HepG2 (cell line): ENCODE data around the gene GFRA3. TPM values are rescaled to one million over a fixed set of nuclear protein-coding genes. Genes with fewer than 3 reads are reported as not detected.

Experiments
- DNMT3B ChIP-seq: conservative IDR thresholded peaks from 2 replicates; pipeline ENCODE4 v1.6.1; 2016; ENCODE audit warnings: missing biosample characterization, control low read depth
- ELF1 ChIP-seq: sonication (generic); formaldehyde crosslinking; IDR thresholded peaks from 2 replicates; pipeline ENCODE4 v1.4.0; 2020; ENCODE audit warnings: missing genetic modification reagents
- GATAD1 ChIP-seq: IDR thresholded peaks from 2 replicates; pipeline ENCODE4 v1.6.1; 2016; ENCODE audit warnings: missing genetic modification reagents, missing compliant biosample characterization
- ISL2 ChIP-seq: sonication (generic); formaldehyde crosslinking; IDR thresholded peaks from 2 replicates; pipeline ENCODE4 v1.5.0; 2020; ENCODE audit warnings: missing genetic modification reagents
- KLF12 ChIP-seq: sonication (generic); formaldehyde crosslinking; IDR thresholded peaks from 2 replicates; pipeline ENCODE4 v1.4.0; 2020; ENCODE audit warnings: missing genetic modification reagents, borderline replicate concordance
- KLF6 ChIP-seq: IDR thresholded peaks from 2 replicates; pipeline ENCODE4 v1.8.0; 2016; ENCODE audit warnings: missing biosample characterization, missing genetic modification reagents
- MIER2 ChIP-seq: IDR thresholded peaks from 2 replicates; pipeline ENCODE4 v1.6.1; 2016; ENCODE audit warnings: missing biosample characterization, missing genetic modification reagents
- MXI1 ChIP-seq: IDR thresholded peaks from 3 replicates; pipeline ENCODE4 v1.6.1; 2012; ENCODE audit warnings: low read depth, low read length, inconsistent platforms, borderline replicate concordance
- NR1H2 ChIP-seq: sonication (generic); formaldehyde crosslinking; IDR thresholded peaks from 2 replicates; pipeline ENCODE4 v1.8.1; 2022; ENCODE audit warnings: low read depth, missing genetic modification reagents, borderline replicate concordance
- NR3C1 ChIP-seq: sonication (generic); formaldehyde crosslinking; IDR thresholded peaks from 2 replicates; pipeline ENCODE4 v1.4.0; 2020; ENCODE audit warnings: missing genetic modification reagents
- RARG ChIP-seq: sonication (generic); formaldehyde crosslinking; IDR thresholded peaks from 2 replicates; pipeline ENCODE4 v1.4.0; 2020; ENCODE audit warnings: low read depth, mild to moderate bottlenecking, missing genetic modification reagents
- STAG1 ChIP-seq: sonication (generic); formaldehyde crosslinking; IDR thresholded peaks from 2 replicates; pipeline ENCODE4 v1.4.0; 2020; ENCODE audit warnings: missing genetic modification reagents
- XBP1 ChIP-seq: sonication (generic); formaldehyde crosslinking; IDR thresholded peaks from 2 replicates; pipeline ENCODE4 v1.5.0; 2020; ENCODE audit warnings: missing genetic modification reagents
- ZNF343 ChIP-seq: sonication (generic); formaldehyde crosslinking; IDR thresholded peaks from 2 replicates; pipeline ENCODE4 v1.4.0; 2020; ENCODE audit warnings: mild to moderate bottlenecking, missing genetic modification reagents
- ZNF547 ChIP-seq: sonication (generic); formaldehyde crosslinking; IDR thresholded peaks from 2 replicates; pipeline ENCODE4 v1.5.1; 2020; ENCODE audit warnings: mild to moderate bottlenecking, missing genetic modification reagents
- ZNF670 ChIP-seq: sonication (generic); formaldehyde crosslinking; IDR thresholded peaks from 2 replicates; pipeline ENCODE4 v1.8.0; 2022; ENCODE audit warnings: mild to moderate bottlenecking, missing genetic modification reagents, borderline replicate concordance
- ZNF788 ChIP-seq: sonication (generic); formaldehyde crosslinking; IDR thresholded peaks from 2 replicates; pipeline ENCODE4 v1.5.0; 2020; ENCODE audit warnings: mild to moderate bottlenecking, missing genetic modification reagents, borderline replicate concordance
- polyA plus RNA-seq, 8 experiments: library from polyadenylated mRNA; depleted of rRNA in 3 of 8; stranded (reverse) in 7 of 8; unstranded in 1 of 8; fragments of >200 nt; fragmentation: Illumina TruSeq in 4 of 8; extraction: Trizol in 4 of 8; gene quantifications; 2 replicates each; pipeline versions ENCODE4 v1.2.1 to v1.2.3, GENCODE V29; 2011 to 2016; ENCODE audit warnings: low read depth in 4 of 8, missing spikeins in 1 of 8, mixed read lengths in 1 of 8; ENCODE audit not compliant: insufficient read depth in 1 of 8
- total RNA-seq, 5 experiments: library from RNA; depleted of rRNA; stranded (reverse); fragments of >200 nt; fragmentation: Illumina TruSeq; extraction: Trizol; gene quantifications; 2 replicates each; pipeline ENCODE4 v1.2.3, GENCODE V29; 2016; ENCODE audit warnings: low read depth in 1 of 5
- TF ChIP-seq, protein P1 (sequence below): sonication (generic); formaldehyde crosslinking; IDR thresholded peaks from 2 replicates; pipeline ENCODE4 v1.4.0; 2020; ENCODE audit warnings: mild to moderate bottlenecking, missing genetic modification reagents
- TF ChIP-seq, protein P2 (sequence below): fragments of 450-650 bp; IDR thresholded peaks from 2 replicates; pipeline ENCODE4 v1.6.1; 2017; ENCODE audit warnings: mild to moderate bottlenecking
- TF ChIP-seq, protein P3 (sequence below): sonication (generic); formaldehyde crosslinking; IDR thresholded peaks from 2 replicates; pipeline ENCODE4 v1.4.0; 2020; ENCODE audit warnings: low read depth, mild to moderate bottlenecking, missing genetic modification reagents
- TF ChIP-seq, protein P4 (sequence below): sonication (generic); formaldehyde crosslinking; IDR thresholded peaks from 2 replicates; pipeline ENCODE4 v1.4.0; 2020; ENCODE audit warnings: missing genetic modification reagents
- TF ChIP-seq, protein P5 (sequence below): sonication (generic); formaldehyde crosslinking; IDR thresholded peaks from 2 replicates; pipeline ENCODE4 v1.8.0; 2022; ENCODE audit warnings: mild to moderate bottlenecking, missing genetic modification reagents; ENCODE audit not compliant: insufficient replicate concordance

Gene GFRA3
- total and polyA plus RNA-seq, 2 of the 13 experiments (the other 11 are each of a cell fraction or from before 2014, with no cell fraction given) = 0.27 to 0.30 TPM

DNA sequence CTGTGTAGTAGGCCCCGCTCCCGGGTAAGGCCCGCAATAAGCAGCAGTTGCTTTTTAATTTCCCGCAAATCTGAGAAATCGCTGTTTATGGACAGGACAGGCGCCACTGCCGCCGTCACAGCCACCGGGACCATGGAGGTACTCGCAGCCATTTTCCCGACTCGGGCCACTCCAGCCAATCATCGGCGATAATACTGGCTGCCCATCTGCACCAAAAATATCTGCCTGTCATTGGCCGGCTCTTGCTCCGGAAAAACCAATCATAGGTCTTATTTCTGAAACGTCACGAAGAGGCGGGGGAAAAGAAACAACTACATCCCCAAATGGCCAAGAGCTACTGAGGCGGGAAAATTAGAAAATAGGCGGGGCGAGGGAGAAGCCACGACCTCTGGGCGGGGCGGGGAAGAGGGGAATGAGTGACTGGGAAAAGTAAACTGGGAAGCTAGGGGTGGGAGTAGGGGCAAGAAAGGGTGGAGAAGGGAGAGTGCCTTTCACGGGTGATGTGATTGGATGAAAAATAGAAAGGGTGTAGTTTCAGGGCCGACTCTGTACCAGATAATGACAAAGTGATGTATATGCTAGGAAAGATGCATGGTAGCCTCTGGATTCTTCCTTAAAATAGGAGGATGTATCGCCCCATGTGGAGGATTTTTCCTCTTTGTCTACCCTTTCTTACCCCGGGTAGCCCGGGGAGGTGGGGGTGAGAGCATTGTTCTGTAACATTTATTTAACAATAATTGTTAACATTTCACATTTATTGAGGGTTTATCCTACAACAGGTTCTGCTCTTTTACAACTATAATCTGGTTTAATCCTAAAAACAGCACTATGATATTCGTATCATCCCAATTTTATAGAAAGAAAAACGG, 61.0 kb downstream of the GFRA3 start, which contains the start of gene CDC23 (continued):
- TF ChIP-seq, protein P1, sequence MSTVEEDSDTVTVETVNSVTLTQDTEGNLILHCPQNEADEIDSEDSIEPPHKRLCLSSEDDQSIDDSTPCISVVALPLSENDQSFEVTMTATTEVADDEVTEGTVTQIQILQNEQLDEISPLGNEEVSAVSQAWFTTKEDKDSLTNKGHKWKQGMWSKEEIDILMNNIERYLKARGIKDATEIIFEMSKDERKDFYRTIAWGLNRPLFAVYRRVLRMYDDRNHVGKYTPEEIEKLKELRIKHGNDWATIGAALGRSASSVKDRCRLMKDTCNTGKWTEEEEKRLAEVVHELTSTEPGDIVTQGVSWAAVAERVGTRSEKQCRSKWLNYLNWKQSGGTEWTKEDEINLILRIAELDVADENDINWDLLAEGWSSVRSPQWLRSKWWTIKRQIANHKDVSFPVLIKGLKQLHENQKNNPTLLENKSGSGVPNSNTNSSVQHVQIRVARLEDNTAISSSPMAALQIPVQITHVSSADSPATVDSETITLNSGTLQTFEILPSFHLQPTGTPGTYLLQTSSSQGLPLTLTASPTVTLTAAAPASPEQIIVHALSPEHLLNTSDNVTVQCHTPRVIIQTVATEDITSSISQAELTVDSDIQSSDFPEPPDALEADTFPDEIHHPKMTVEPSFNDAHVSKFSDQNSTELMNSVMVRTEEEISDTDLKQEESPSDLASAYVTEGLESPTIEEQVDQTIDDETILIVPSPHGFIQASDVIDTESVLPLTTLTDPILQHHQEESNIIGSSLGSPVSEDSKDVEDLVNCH (CRISPR knock-in tag) = no peak
- peak; percentile 98 for TF ChIP-seq GATAD1 (CRISPR knock-in tag)
- TF ChIP-seq MIER2 (CRISPR knock-in tag) = no peak
- TF ChIP-seq NR1H2 (CRISPR knock-in tag) = no peak
- TF ChIP-seq RARG (CRISPR knock-in tag) = no peak
- peak; percentile 46; the same call in 1 of the 2 replicates for TF ChIP-seq KLF12
- 0 out of 2 replicates have a peak, but pooled peaks have one; percentile 19 for TF ChIP-seq ZNF343
- TF ChIP-seq, protein P2, sequence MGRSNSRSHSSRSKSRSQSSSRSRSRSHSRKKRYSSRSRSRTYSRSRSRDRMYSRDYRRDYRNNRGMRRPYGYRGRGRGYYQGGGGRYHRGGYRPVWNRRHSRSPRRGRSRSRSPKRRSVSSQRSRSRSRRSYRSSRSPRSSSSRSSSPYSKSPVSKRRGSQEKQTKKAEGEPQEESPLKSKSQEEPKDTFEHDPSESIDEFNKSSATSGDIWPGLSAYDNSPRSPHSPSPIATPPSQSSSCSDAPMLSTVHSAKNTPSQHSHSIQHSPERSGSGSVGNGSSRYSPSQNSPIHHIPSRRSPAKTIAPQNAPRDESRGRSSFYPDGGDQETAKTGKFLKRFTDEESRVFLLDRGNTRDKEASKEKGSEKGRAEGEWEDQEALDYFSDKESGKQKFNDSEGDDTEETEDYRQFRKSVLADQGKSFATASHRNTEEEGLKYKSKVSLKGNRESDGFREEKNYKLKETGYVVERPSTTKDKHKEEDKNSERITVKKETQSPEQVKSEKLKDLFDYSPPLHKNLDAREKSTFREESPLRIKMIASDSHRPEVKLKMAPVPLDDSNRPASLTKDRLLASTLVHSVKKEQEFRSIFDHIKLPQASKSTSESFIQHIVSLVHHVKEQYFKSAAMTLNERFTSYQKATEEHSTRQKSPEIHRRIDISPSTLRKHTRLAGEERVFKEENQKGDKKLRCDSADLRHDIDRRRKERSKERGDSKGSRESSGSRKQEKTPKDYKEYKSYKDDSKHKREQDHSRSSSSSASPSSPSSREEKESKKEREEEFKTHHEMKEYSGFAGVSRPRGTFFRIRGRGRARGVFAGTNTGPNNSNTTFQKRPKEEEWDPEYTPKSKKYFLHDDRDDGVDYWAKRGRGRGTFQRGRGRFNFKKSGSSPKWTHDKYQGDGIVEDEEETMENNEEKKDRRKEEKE = no peak
- TF ChIP-seq, protein P3, sequence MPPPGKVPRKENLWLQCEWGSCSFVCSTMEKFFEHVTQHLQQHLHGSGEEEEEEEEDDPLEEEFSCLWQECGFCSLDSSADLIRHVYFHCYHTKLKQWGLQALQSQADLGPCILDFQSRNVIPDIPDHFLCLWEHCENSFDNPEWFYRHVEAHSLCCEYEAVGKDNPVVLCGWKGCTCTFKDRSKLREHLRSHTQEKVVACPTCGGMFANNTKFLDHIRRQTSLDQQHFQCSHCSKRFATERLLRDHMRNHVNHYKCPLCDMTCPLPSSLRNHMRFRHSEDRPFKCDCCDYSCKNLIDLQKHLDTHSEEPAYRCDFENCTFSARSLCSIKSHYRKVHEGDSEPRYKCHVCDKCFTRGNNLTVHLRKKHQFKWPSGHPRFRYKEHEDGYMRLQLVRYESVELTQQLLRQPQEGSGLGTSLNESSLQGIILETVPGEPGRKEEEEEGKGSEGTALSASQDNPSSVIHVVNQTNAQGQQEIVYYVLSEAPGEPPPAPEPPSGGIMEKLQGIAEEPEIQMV (CRISPR knock-in tag) = no peak
- TF ChIP-seq ZNF670 (CRISPR knock-in tag) = no peak
- 0 out of 2 replicates have a peak, but pooled peaks have one; percentile 71 for TF ChIP-seq ZNF788 (CRISPR knock-in tag)
- TF ChIP-seq, protein P4, sequence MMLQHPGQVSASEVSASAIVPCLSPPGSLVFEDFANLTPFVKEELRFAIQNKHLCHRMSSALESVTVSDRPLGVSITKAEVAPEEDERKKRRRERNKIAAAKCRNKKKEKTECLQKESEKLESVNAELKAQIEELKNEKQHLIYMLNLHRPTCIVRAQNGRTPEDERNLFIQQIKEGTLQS (CRISPR knock-in tag) = no peak
- peak; percentile 56; the same call in 1 of the 2 replicates for TF ChIP-seq DNMT3B (CRISPR knock-in tag)
- no peak for TF ChIP-seq STAG1
- no peak for TF ChIP-seq XBP1 (CRISPR knock-in tag)
- TF ChIP-seq NR3C1 (CRISPR knock-in tag) = no peak
- TF ChIP-seq, protein P5, sequence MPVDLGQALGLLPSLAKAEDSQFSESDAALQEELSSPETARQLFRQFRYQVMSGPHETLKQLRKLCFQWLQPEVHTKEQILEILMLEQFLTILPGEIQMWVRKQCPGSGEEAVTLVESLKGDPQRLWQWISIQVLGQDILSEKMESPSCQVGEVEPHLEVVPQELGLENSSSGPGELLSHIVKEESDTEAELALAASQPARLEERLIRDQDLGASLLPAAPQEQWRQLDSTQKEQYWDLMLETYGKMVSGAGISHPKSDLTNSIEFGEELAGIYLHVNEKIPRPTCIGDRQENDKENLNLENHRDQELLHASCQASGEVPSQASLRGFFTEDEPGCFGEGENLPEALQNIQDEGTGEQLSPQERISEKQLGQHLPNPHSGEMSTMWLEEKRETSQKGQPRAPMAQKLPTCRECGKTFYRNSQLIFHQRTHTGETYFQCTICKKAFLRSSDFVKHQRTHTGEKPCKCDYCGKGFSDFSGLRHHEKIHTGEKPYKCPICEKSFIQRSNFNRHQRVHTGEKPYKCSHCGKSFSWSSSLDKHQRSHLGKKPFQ = no peak
- no peak for TF ChIP-seq ELF1 (CRISPR knock-in tag)
- TF ChIP-seq MXI1 = peak; percentile 99
- TF ChIP-seq KLF6 (CRISPR knock-in tag) = no peak
- peak; percentile 57 for TF ChIP-seq ISL2
- peak; percentile 68; the same call in 1 of the 2 replicates for TF ChIP-seq ZNF547
